RWPE2 (cell line): ENCODE results near the gene DUSP23.

ENCODE experiments used
- ATAC-seq: fragments of 200-7000 bp; cut with Tn5 transposase; 3 replicates; pipeline ENCODE4 v1.9.1; 2021; ENCODE audit warnings: low read depth
- DNase-seq: peaks from one replicate; pipeline ENCODE4 v3.0.0-alpha.2; 2020; ENCODE audit warnings: low spot score
- H3K27ac ChIP-seq: fragments of 450-650 bp; 2 replicates; pipeline ENCODE4 v1.5.1; 2017; ENCODE audit warnings: mild to moderate bottlenecking; ENCODE audit not compliant: poor library complexity, severe bottlenecking
- H3K27me3 ChIP-seq: fragments of 250-450 bp; sonication (Bioruptor Pico); 2 replicates; pipeline ENCODE4 v1.5.1; 2021; ENCODE audit warnings: mild to moderate bottlenecking, moderate library complexity; ENCODE audit not compliant: insufficient read depth, poor library complexity, severe bottlenecking
- H3K36me3 ChIP-seq: fragments of 250-450 bp; sonication (Bioruptor Pico); 2 replicates; pipeline ENCODE4 v1.5.1; 2020; ENCODE audit warnings: low read depth, mild to moderate bottlenecking, moderate library complexity
- H3K4me1 ChIP-seq: fragments of 250-450 bp; sonication (Bioruptor Pico); 2 replicates; pipeline ENCODE4 v1.5.1; 2021; ENCODE audit warnings: mild to moderate bottlenecking, moderate library complexity; ENCODE audit not compliant: insufficient read depth, poor library complexity, severe bottlenecking
- H3K4me3 ChIP-seq: fragments of 250-450 bp; sonication (Bioruptor Pico); 2 replicates; pipeline ENCODE4 v1.5.1; 2021; ENCODE audit warnings: mild to moderate bottlenecking, moderate library complexity; ENCODE audit not compliant: severe bottlenecking
- H3K9me3 ChIP-seq: fragments of 250-450 bp; sonication (Bioruptor Pico); 2 replicates; pipeline ENCODE4 v1.5.1; 2021; ENCODE audit warnings: mild to moderate bottlenecking, moderate library complexity; ENCODE audit not compliant: severe bottlenecking
- TF ChIP-seq, protein P1 (sequence below): fragments of 450-650 bp; IDR thresholded peaks from one replicate; pipeline ENCODE4 v1.5.1; 2017; ENCODE audit warnings: mild to moderate bottlenecking, moderate library complexity; ENCODE audit not compliant: poor library complexity, severe bottlenecking

The DUSP23 gene

GRCh38 chr1:159815926-159816325, 35.2 kb downstream of the DUSP23 start:
- H3K27ac ChIP-seq: no peak overlapping the region
- TF ChIP-seq, protein P1, sequence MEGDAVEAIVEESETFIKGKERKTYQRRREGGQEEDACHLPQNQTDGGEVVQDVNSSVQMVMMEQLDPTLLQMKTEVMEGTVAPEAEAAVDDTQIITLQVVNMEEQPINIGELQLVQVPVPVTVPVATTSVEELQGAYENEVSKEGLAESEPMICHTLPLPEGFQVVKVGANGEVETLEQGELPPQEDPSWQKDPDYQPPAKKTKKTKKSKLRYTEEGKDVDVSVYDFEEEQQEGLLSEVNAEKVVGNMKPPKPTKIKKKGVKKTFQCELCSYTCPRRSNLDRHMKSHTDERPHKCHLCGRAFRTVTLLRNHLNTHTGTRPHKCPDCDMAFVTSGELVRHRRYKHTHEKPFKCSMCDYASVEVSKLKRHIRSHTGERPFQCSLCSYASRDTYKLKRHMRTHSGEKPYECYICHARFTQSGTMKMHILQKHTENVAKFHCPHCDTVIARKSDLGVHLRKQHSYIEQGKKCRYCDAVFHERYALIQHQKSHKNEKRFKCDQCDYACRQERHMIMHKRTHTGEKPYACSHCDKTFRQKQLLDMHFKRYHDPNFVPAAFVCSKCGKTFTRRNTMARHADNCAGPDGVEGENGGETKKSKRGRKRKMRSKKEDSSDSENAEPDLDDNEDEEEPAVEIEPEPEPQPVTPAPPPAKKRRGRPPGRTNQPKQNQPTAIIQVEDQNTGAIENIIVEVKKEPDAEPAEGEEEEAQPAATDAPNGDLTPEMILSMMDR: no peak
- H3K36me3 ChIP-seq: no peaks in the 10 kb centered on the region
- H3K4me1 ChIP-seq: peaks cover 14% of the 10 kb centered on the region
- H3K4me3 ChIP-seq: no peak overlapping the region
- DNase-seq (no peak), ATAC-seq (no peak)
- H3K27me3 ChIP-seq: no peaks in the 10 kb centered on the region
- H3K9me3 ChIP-seq: no peaks in the 10 kb centered on the region

- Histone ChIP-seq H3K4me1 (peaks cover 14% of the 10 kb centered on the region), H3K27me3 (no peaks in the 10 kb centered on the region), H3K27ac (peak overlapping the region; percentile 67), H3K4me3 (no peak overlapping the region), H3K9me3 (no peaks in the 10 kb centered on the region), H3K36me3 (no peaks in the 10 kb centered on the region)
- DNase-seq: no peak
- peak; percentile 89 for ATAC-seq
- TF ChIP-seq, protein P1: no peak
These were observed 36.7 kb downstream of the DUSP23 start for GRCh38 chr1:159817276-159818041.

- peaks cover 14% of the 10 kb centered on the region for H3K4me1 ChIP-seq
- TF ChIP-seq, protein P1: no peak
- H3K27ac ChIP-seq: no peak overlapping the region
- H3K27me3 ChIP-seq: no peaks in the 10 kb centered on the region
- DNase-seq (no peak), ATAC-seq (no peak)
- no peak overlapping the region for H3K4me3 ChIP-seq
- no peaks in the 10 kb centered on the region for H3K36me3 ChIP-seq
- H3K9me3 ChIP-seq: no peaks in the 10 kb centered on the region
These were observed 40.6 kb downstream of the DUSP23 start for GRCh38 chr1:159821171-159821867.

DNA sequence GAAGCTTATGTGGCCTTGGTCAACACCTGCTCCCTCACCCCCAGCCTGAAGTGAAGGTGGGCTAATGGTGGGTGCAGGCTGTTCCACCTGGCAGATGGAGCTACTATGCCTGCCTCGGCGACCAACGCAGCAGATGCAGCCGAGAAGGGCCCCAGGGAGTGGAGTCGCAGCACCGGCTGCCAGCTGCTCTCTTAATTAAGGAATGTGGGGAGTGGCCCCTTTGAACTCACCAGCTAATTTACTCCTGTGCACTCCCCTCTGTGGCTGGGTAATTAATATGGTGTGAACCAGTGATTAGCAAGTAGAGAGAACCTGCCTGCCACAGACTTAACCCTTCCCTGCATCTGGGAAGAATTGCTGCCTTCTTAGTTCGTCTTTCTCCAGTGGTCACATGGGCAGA, 42.6 kb downstream of the DUSP23 start:
- Histone ChIP-seq H3K36me3 (no peaks in the 10 kb centered on the region), H3K4me1 (no peaks in the 10 kb centered on the region), H3K27ac (no peak overlapping the region), H3K4me3 (no peak overlapping the region), H3K27me3 (no peaks in the 10 kb centered on the region), H3K9me3 (no peaks in the 10 kb centered on the region)
- DNase-seq (no peak), ATAC-seq (no peak)
- TF ChIP-seq, protein P1: no peak

- no peak for ATAC-seq
- Histone ChIP-seq H3K9me3 (no peaks in the 10 kb centered on the region), H3K27ac (no peak overlapping the region), H3K4me1 (no peaks in the 10 kb centered on the region), H3K36me3 (no peaks in the 10 kb centered on the region), H3K27me3 (no peaks in the 10 kb centered on the region), H3K4me3 (no peak overlapping the region)
- no peak for DNase-seq
- TF ChIP-seq, protein P1: no peak
These were observed 44.8 kb downstream of the DUSP23 start for GRCh38 chr1:159825564-159825963.
